PFSK-1 (cell line): ENCODE measurements around the gene TTC34.

Source experiments
- FOXP2 ChIP-seq: optimal IDR thresholded peaks from 2 replicates; pipeline ENCODE3; 2011; ENCODE audit warnings: borderline replicate concordance, control low read depth, inconsistent platforms; ENCODE audit not compliant: insufficient read depth; ENCODE audit errors: extremely low read length, extremely low read depth
- POLR2AphosphoS5 ChIP-seq: IDR thresholded peaks from 2 replicates; pipeline ENCODE4 v1.6.1; 2012; ENCODE audit warnings: low read depth, mild to moderate bottlenecking, control low read depth, low read length, moderate library complexity
- SIN3A ChIP-seq: IDR thresholded peaks from 2 replicates; pipeline ENCODE4 v1.6.1; 2012; ENCODE audit warnings: mild to moderate bottlenecking, low read length, moderate library complexity, borderline replicate concordance; ENCODE audit not compliant: insufficient read depth
- TAF1 ChIP-seq: IDR thresholded peaks from 2 replicates; pipeline ENCODE4 v1.6.1; 2012; ENCODE audit warnings: low read length, control low read depth, borderline replicate concordance; ENCODE audit not compliant: insufficient read depth
- TF ChIP-seq, protein P1 (sequence below), 2 experiments: IDR thresholded peaks; 2 replicates each; pipeline versions ENCODE4 v1.6.1 to v1.8.0; 2011 to 2012; ENCODE audit warnings: low read depth in 2 of 2, low read length in 2 of 2, control low read depth in 1 of 2, inconsistent platforms in 1 of 2, mild to moderate bottlenecking in 1 of 2, moderate library complexity in 1 of 2; ENCODE audit not compliant: insufficient read depth in 1 of 2

TTC34 gene

DNA sequence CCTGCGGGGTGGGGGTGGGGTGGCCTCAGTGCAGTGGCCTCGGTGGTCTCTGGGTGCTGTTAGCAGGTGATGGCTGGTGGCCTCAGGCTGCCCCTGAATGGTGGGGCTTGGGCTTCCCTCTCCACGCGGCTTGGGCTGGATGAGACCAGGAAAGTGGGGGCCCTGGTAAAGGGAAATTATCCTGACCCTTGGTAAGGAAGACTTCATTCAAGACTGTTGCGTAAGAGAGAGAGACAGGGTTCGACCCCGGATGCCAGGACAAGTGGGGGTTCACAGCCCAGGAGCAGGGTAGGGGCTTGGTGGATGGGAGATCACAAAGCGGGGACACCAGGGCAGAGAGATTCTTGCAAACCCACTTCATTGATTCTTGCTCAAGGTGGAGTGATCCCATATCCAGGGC lies 5.5 kb upstream of the TTC34 start:
- TF ChIP-seq POLR2AphosphoS5 = no peak
- TF ChIP-seq SIN3A = no peak
- TF ChIP-seq, protein P1, sequence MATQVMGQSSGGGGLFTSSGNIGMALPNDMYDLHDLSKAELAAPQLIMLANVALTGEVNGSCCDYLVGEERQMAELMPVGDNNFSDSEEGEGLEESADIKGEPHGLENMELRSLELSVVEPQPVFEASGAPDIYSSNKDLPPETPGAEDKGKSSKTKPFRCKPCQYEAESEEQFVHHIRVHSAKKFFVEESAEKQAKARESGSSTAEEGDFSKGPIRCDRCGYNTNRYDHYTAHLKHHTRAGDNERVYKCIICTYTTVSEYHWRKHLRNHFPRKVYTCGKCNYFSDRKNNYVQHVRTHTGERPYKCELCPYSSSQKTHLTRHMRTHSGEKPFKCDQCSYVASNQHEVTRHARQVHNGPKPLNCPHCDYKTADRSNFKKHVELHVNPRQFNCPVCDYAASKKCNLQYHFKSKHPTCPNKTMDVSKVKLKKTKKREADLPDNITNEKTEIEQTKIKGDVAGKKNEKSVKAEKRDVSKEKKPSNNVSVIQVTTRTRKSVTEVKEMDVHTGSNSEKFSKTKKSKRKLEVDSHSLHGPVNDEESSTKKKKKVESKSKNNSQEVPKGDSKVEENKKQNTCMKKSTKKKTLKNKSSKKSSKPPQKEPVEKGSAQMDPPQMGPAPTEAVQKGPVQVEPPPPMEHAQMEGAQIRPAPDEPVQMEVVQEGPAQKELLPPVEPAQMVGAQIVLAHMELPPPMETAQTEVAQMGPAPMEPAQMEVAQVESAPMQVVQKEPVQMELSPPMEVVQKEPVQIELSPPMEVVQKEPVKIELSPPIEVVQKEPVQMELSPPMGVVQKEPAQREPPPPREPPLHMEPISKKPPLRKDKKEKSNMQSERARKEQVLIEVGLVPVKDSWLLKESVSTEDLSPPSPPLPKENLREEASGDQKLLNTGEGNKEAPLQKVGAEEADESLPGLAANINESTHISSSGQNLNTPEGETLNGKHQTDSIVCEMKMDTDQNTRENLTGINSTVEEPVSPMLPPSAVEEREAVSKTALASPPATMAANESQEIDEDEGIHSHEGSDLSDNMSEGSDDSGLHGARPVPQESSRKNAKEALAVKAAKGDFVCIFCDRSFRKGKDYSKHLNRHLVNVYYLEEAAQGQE (IDR thresholded peaks at IDR 0.05; ENCODE audit: insufficient read depth in 1 of 2, low read depth in 2 of 2, low read length in 2 of 2) = no peak
- TF ChIP-seq FOXP2 = no peak
- no peak for TF ChIP-seq TAF1

DNA sequence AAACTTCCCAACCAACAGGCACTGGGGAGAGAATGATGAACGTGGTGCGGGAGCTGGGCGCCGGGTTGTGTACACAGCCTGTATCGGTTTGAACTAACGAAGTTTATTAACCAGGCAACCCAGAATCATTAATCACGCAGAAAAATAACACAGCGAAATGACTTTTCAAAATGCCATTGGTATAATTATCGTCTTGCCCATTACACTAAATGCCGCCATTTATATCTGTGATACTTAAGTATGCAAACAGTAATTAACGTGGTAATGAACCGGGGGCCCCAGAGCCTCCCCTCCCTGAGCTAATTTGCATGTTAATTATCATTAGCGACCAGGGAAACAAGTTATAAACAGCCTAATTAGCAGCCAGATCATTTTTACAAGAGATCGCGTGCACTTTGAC lies 5.1 kb upstream of the TTC34 start:
- TF ChIP-seq FOXP2 (no peak), SIN3A (no peak), TAF1 (no peak), POLR2AphosphoS5 (no peak)
- TF ChIP-seq, protein P1 (IDR thresholded peaks at IDR 0.05; ENCODE audit: insufficient read depth in 1 of 2, low read depth in 2 of 2, low read length in 2 of 2) = no peak

DNA sequence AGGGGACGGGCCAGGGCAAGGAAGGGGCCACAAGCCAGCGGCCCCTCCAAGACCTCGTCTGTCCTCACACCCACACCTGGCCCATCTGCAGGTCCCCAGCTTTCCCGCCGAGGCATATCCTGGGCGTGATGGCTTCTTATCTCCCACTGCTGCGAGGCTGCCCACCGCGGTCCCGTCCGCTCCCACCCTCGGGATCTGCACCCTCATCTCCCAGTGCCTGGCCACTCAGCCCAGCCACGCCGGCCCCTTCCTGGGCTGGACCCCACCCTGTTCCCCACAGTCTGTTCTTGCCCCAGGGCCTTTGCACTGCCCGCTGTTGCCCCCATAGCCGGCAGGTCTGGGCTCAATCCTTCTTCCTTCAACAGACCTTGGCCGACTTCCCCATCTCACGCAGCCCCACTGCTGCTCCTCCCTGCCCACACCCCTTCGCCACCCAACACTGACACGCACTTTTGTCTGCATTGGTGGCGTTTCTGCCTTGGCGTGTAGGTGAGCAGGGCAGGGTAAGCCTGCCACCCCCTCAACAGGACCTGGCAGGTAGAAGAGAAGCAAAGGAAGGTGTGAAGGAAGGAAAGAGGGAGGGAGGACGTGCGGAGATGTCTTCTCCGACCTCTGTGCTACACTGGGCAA lies 4.4 kb upstream of the TTC34 start:
- TF ChIP-seq FOXP2 (no peak), TAF1 (no peak), POLR2AphosphoS5 (no peak), SIN3A (no peak)
- TF ChIP-seq, protein P1 (IDR thresholded peaks at IDR 0.05; ENCODE audit: insufficient read depth in 1 of 2, low read depth in 2 of 2, low read length in 2 of 2) = no peak

DNA sequence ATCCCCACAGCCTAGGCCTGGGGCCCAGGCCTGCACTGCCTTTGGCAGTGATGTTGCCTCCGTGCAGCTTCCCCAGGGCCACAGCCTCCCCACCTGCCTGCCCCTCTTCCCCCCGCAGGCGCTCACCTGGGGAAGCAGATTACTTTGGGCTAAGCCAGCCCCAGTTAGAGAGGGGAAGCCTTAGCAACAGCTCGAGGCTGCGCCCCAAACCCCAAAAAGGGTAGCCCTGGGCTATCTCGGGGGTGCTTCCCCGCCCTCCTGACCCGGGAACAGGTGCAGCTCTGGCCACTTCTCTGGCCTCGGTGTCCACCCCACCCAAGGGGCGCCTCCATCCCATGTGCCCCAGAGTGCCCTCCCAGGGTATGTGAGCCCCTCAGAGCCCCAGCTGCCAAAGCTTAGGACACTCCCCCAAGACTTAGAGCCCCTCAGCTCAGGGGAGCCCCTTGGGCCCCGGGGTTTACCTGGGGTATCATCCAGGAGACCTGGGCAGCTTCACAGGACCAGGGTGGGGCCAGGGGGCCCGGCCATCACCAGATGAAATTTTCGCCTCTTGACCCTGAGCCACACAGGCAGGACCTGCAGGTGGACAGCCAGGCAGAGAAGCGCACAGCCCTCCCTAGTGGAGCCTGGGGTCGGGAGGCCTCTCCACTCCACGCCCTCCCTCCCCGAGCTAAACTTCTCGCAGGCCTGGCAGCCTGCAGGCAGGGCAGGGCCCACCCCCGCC lies 3.3 kb upstream of the TTC34 start:
- TF ChIP-seq POLR2AphosphoS5 (no peak), TAF1 (no peak), SIN3A (no peak), FOXP2 (no peak)
- TF ChIP-seq, protein P1 (IDR thresholded peaks at IDR 0.05; ENCODE audit: insufficient read depth in 1 of 2, low read depth in 2 of 2, low read length in 2 of 2) = no peak
